SK-N-SH treated with all-trans-retinoic acid at 6 μM for 48 hours (cell line): Measurements from ENCODE around the gene ARHGAP26.

Experiments used
- ATAC-seq: fragments of 200-7000 bp; cut with Tn5 transposase; 3 replicates; pipeline ENCODE4 v1.9.1; 2020; ENCODE audit warnings: mild to moderate bottlenecking, moderate library complexity
- ARNTL ChIP-seq: fragments of 450-650 bp; formaldehyde crosslinking; IDR thresholded peaks from 2 replicates; pipeline ENCODE4 v1.5.0; 2020; ENCODE audit warnings: low read depth, mild to moderate bottlenecking, moderate library complexity, borderline replicate concordance
- BACH2 ChIP-seq: fragments of 250-450 bp; sonication (Bioruptor Pico); IDR thresholded peaks from 2 replicates; pipeline ENCODE4 v1.9.0; 2021; ENCODE audit warnings: mild to moderate bottlenecking, borderline replicate concordance
- CREB5 ChIP-seq: fragments of 250-450 bp; sonication (Bioruptor Pico); IDR thresholded peaks from 2 replicates; pipeline ENCODE4 v1.5.1; 2020; ENCODE audit warnings: low read depth, mild to moderate bottlenecking, moderate library complexity
- CSDC2 ChIP-seq: fragments of 250-450 bp; sonication (Bioruptor Pico); IDR thresholded peaks from 2 replicates; pipeline ENCODE4 v1.5.0; 2020; ENCODE audit warnings: mild to moderate bottlenecking, moderate library complexity
- CSRNP3 ChIP-seq: fragments of 250-450 bp; sonication (Bioruptor Pico); IDR thresholded peaks from 2 replicates; pipeline ENCODE4 v1.5.1; 2021; ENCODE audit warnings: mild to moderate bottlenecking, moderate library complexity
- GLIS3 ChIP-seq: fragments of 250-450 bp; sonication (Bioruptor Pico); IDR thresholded peaks from 2 replicates; pipeline ENCODE4 v1.5.0; 2020; ENCODE audit warnings: mild to moderate bottlenecking, moderate library complexity
- OSR1 ChIP-seq: fragments of 250-450 bp; sonication (Bioruptor Pico); IDR thresholded peaks from 2 replicates; pipeline ENCODE4 v1.8.0; 2022; ENCODE audit warnings: moderate library complexity, mild to moderate bottlenecking, inconsistent platforms
- POU6F1 ChIP-seq: fragments of 250-450 bp; sonication (Bioruptor Pico); IDR thresholded peaks from 2 replicates; pipeline ENCODE4 v1.8.0; 2021; ENCODE audit warnings: low read depth, mild to moderate bottlenecking, moderate library complexity, borderline replicate concordance
- PPARA ChIP-seq: fragments of 250-450 bp; sonication (Bioruptor Pico); IDR thresholded peaks from 2 replicates; pipeline ENCODE4 v1.5.0; 2020; ENCODE audit warnings: mild to moderate bottlenecking, borderline replicate concordance
- RARB ChIP-seq: fragments of 250-450 bp; sonication (Bioruptor Pico); IDR thresholded peaks from 2 replicates; pipeline ENCODE4 v1.8.0; 2021; ENCODE audit warnings: mild to moderate bottlenecking, moderate library complexity
- SNAI2 ChIP-seq: fragments of 250-450 bp; sonication (Bioruptor Pico); IDR thresholded peaks from 2 replicates; pipeline ENCODE4 v1.5.0; 2020; ENCODE audit warnings: mild to moderate bottlenecking, moderate library complexity
- TOX ChIP-seq: fragments of 250-450 bp; sonication (Bioruptor Pico); IDR thresholded peaks from 2 replicates; pipeline ENCODE4 v1.8.0; 2021; ENCODE audit warnings: mild to moderate bottlenecking, moderate library complexity, borderline replicate concordance
- TSHZ2 ChIP-seq: fragments of 250-450 bp; sonication (Bioruptor Pico); IDR thresholded peaks from 2 replicates; pipeline ENCODE4 v1.5.0; 2020; ENCODE audit warnings: mild to moderate bottlenecking, moderate library complexity
- ZC3H10 ChIP-seq: fragments of 250-450 bp; sonication (Bioruptor Pico); IDR thresholded peaks from 2 replicates; pipeline ENCODE4 v1.5.1; 2021; ENCODE audit warnings: mild to moderate bottlenecking, moderate library complexity
- ZFP3 ChIP-seq: fragments of 250-450 bp; sonication (Bioruptor Pico); IDR thresholded peaks from 2 replicates; pipeline ENCODE4 v1.5.0; 2020; ENCODE audit warnings: mild to moderate bottlenecking, moderate library complexity
- ZFP30 ChIP-seq: fragments of 450-650 bp; formaldehyde crosslinking; IDR thresholded peaks from 2 replicates; pipeline ENCODE4 v1.5.0; 2022; ENCODE audit warnings: mild to moderate bottlenecking, moderate library complexity
- ZNF565 ChIP-seq: fragments of 450-650 bp; formaldehyde crosslinking; conservative IDR thresholded peaks from 2 replicates; pipeline ENCODE4 v1.5.0; 2020; ENCODE audit warnings: low read depth, mild to moderate bottlenecking, moderate library complexity
- ZNF70 ChIP-seq: fragments of 450-650 bp; formaldehyde crosslinking; IDR thresholded peaks from 2 replicates; pipeline ENCODE4 v1.5.0; 2020; ENCODE audit warnings: mild to moderate bottlenecking, moderate library complexity
- ZNF8 ChIP-seq: fragments of 450-650 bp; formaldehyde crosslinking; IDR thresholded peaks from 2 replicates; pipeline ENCODE4 v1.5.0; 2020; ENCODE audit warnings: mild to moderate bottlenecking, moderate library complexity
- TF ChIP-seq, protein P1 (sequence below): fragments of 250-450 bp; sonication (Bioruptor Pico); IDR thresholded peaks from 2 replicates; pipeline ENCODE4 v1.8.0; 2020; ENCODE audit warnings: mild to moderate bottlenecking, moderate library complexity, borderline replicate concordance

The ARHGAP26 gene

GRCh38 chr5:142810743-142811290, 40.6 kb downstream of the ARHGAP26 start:
- ATAC-seq: no peak
- TF ChIP-seq TOX (CRISPR knock-in tag): no peak
- no peak for TF ChIP-seq PPARA (CRISPR knock-in tag)
- no peak for TF ChIP-seq CSRNP3 (CRISPR knock-in tag)
- no peak for TF ChIP-seq ZFP30 (CRISPR knock-in tag)
- TF ChIP-seq ZNF70 (CRISPR knock-in tag): no peak
- no peak for TF ChIP-seq TSHZ2 (CRISPR knock-in tag)
- no peak for TF ChIP-seq ZC3H10
- no peak for TF ChIP-seq SNAI2 (CRISPR knock-in tag)
- TF ChIP-seq POU6F1 (CRISPR knock-in tag): no peak
- no peak for TF ChIP-seq ZNF8
- TF ChIP-seq ZFP3: no peak
- TF ChIP-seq, protein P1, sequence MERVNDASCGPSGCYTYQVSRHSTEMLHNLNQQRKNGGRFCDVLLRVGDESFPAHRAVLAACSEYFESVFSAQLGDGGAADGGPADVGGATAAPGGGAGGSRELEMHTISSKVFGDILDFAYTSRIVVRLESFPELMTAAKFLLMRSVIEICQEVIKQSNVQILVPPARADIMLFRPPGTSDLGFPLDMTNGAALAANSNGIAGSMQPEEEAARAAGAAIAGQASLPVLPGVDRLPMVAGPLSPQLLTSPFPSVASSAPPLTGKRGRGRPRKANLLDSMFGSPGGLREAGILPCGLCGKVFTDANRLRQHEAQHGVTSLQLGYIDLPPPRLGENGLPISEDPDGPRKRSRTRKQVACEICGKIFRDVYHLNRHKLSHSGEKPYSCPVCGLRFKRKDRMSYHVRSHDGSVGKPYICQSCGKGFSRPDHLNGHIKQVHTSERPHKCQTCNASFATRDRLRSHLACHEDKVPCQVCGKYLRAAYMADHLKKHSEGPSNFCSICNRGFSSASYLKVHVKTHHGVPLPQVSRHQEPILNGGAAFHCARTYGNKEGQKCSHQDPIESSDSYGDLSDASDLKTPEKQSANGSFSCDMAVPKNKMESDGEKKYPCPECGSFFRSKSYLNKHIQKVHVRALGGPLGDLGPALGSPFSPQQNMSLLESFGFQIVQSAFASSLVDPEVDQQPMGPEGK (CRISPR knock-in tag): no peak
- no peak for TF ChIP-seq CREB5 (CRISPR knock-in tag)

GRCh38 chr5:142811866-142812557, 41.8 kb downstream of the ARHGAP26 start:
- TF ChIP-seq BACH2: no peak
- no peak for TF ChIP-seq ZFP3
- TF ChIP-seq CSDC2 (CRISPR knock-in tag): no peak
- no peak for TF ChIP-seq ZNF8
- no peak for TF ChIP-seq OSR1 (CRISPR knock-in tag)
- no peak for ATAC-seq

- TF ChIP-seq ARNTL (CRISPR knock-in tag) (no peak), RARB (CRISPR knock-in tag) (no peak), TSHZ2 (CRISPR knock-in tag) (no peak), TOX (CRISPR knock-in tag) (no peak), BACH2 (no peak), ZNF565 (no peak), CSRNP3 (CRISPR knock-in tag) (no peak), CREB5 (CRISPR knock-in tag) (no peak), GLIS3 (no peak), ZNF8 (no peak), SNAI2 (CRISPR knock-in tag) (no peak)
Observed at GRCh38 chr5:142813220-142813619, 43.0 kb downstream of the ARHGAP26 start.

More at GRCh38 chr5:142813220-142813619, 43.0 kb downstream of the ARHGAP26 start:
- ATAC-seq: no peak
